Measurements from ENCODE around the gene SHLD1.

The SHLD1 gene

GRCh38 chr20:5829241-5829809 is 79.1 kb downstream of the SHLD1 start:
- H3K4me3 Mint-ChIP-seq = no peak overlapping the region
- H3K27ac Mint-ChIP-seq = no peak overlapping the region
- ATAC-seq (ENCODE audit: low read depth) (no peak), DNase-seq (ENCODE audit: low spot score in 2 of 2) (no peak)
- H3K4me1 Mint-ChIP-seq = no peaks in the 10 kb centered on the region
- no peaks in the 10 kb centered on the region for H3K9me3 Mint-ChIP-seq
- peaks cover 13% of the 10 kb centered on the region for H3K36me3 Mint-ChIP-seq
- H3K27me3 Mint-ChIP-seq = no peaks in the 10 kb centered on the region

- no peak for ATAC-seq (ENCODE audit: low read depth)
- DNase-seq (ENCODE audit: low spot score in 2 of 2) = no peak
- Mint-ChIP-seq H3K4me1 (peaks cover 8% of the 10 kb centered on the region), H3K36me3 (peaks cover 21% of the 10 kb centered on the region), H3K27me3 (no peaks in the 10 kb centered on the region), H3K9me3 (no peaks in the 10 kb centered on the region), H3K27ac (no peak overlapping the region), H3K4me3 (no peak overlapping the region)
Observed at GRCh38 chr20:5831539-5832237, 81.5 kb downstream of the SHLD1 start.

- Mint-ChIP-seq H3K27me3 (no peaks in the 10 kb centered on the region), H3K4me3 (no peak overlapping the region), H3K36me3 (peaks cover 22% of the 10 kb centered on the region), H3K9me3 (no peaks in the 10 kb centered on the region), H3K27ac (no peak overlapping the region), H3K4me1 (peaks cover 9% of the 10 kb centered on the region)
- no peak for DNase-seq (ENCODE audit: low spot score in 2 of 2)
- no peak for ATAC-seq (ENCODE audit: low read depth)
Observed at GRCh38 chr20:5833309-5833941, 83.2 kb downstream of the SHLD1 start.

GRCh38 chr20:5834436-5835005 is 84.3 kb downstream of the SHLD1 start:
- H3K4me3 Mint-ChIP-seq = no peak overlapping the region
- no peak for DNase-seq (ENCODE audit: low spot score in 2 of 2)
- H3K9me3 Mint-ChIP-seq = no peaks in the 10 kb centered on the region
- peaks cover 22% of the 10 kb centered on the region for H3K36me3 Mint-ChIP-seq
- ATAC-seq (ENCODE audit: low read depth) = no peak
- peaks cover 9% of the 10 kb centered on the region for H3K4me1 Mint-ChIP-seq
- no peak overlapping the region for H3K27ac Mint-ChIP-seq
- H3K27me3 Mint-ChIP-seq = no peaks in the 10 kb centered on the region

- DNase-seq (ENCODE audit: low spot score in 2 of 2) (no peak), ATAC-seq (ENCODE audit: low read depth) (no peak)
- Mint-ChIP-seq H3K27me3 (no peaks in the 10 kb centered on the region), H3K4me3 (no peak overlapping the region), H3K4me1 (peaks cover 9% of the 10 kb centered on the region), H3K36me3 (peaks cover 22% of the 10 kb centered on the region), H3K9me3 (no peaks in the 10 kb centered on the region), H3K27ac (no peak overlapping the region)
Observed at GRCh38 chr20:5835321-5835821, 85.2 kb downstream of the SHLD1 start.

- Mint-ChIP-seq H3K27ac (no peak overlapping the region), H3K36me3 (peaks cover 22% of the 10 kb centered on the region), H3K9me3 (no peaks in the 10 kb centered on the region), H3K4me3 (no peak overlapping the region), H3K27me3 (no peaks in the 10 kb centered on the region), H3K4me1 (peaks cover 9% of the 10 kb centered on the region)
- no peak for ATAC-seq (ENCODE audit: low read depth)
- DNase-seq (ENCODE audit: low spot score in 2 of 2) = no peak
Observed at GRCh38 chr20:5835871-5836270, 85.7 kb downstream of the SHLD1 start.

GRCh38 chr20:5836569-5836968 is 86.4 kb downstream of the SHLD1 start:
- no peak overlapping the region for H3K4me3 Mint-ChIP-seq
- H3K36me3 Mint-ChIP-seq = peaks cover 21% of the 10 kb centered on the region
- H3K4me1 Mint-ChIP-seq = peaks cover 9% of the 10 kb centered on the region
- no peaks in the 10 kb centered on the region for H3K27me3 Mint-ChIP-seq
- DNase-seq (ENCODE audit: low spot score in 2 of 2) (no peak), ATAC-seq (ENCODE audit: low read depth) (no peak)
- no peaks in the 10 kb centered on the region for H3K9me3 Mint-ChIP-seq
- H3K27ac Mint-ChIP-seq = no peak overlapping the region

- Mint-ChIP-seq H3K4me3 (no peak overlapping the region), H3K9me3 (no peaks in the 10 kb centered on the region), H3K36me3 (peaks cover 8% of the 10 kb centered on the region), H3K27me3 (no peaks in the 10 kb centered on the region), H3K27ac (no peak overlapping the region), H3K4me1 (peaks cover 15% of the 10 kb centered on the region)
- no peak for DNase-seq (ENCODE audit: low spot score in 2 of 2)
- no peak for ATAC-seq (ENCODE audit: low read depth)
Observed at GRCh38 chr20:5840411-5841002, 90.3 kb downstream of the SHLD1 start.

GRCh38 chr20:5841522-5841921 is 91.3 kb downstream of the SHLD1 start:
- Mint-ChIP-seq H3K27ac (no peak overlapping the region), H3K4me3 (no peak overlapping the region), H3K4me1 (peaks cover 13% of the 10 kb centered on the region)

GRCh38 chr20:5842465-5842864 is 92.3 kb downstream of the SHLD1 start:
- no peak for ATAC-seq (ENCODE audit: low read depth)
- no peak overlapping the region for H3K27ac Mint-ChIP-seq
- DNase-seq (ENCODE audit: low spot score in 2 of 2) = no peak

More at GRCh38 chr20:5841522-5841921, 91.3 kb downstream of the SHLD1 start:
- Mint-ChIP-seq H3K27me3 (no peaks in the 10 kb centered on the region), H3K9me3 (no peaks in the 10 kb centered on the region), H3K36me3 (peaks cover 7% of the 10 kb centered on the region)
- no peak for ATAC-seq (ENCODE audit: low read depth)
- no peak for DNase-seq (ENCODE audit: low spot score in 2 of 2)

GRCh38 chr20:5843054-5843592 is 92.9 kb downstream of the SHLD1 start:
- Mint-ChIP-seq H3K9me3 (no peaks in the 10 kb centered on the region), H3K27ac (no peak overlapping the region), H3K27me3 (no peaks in the 10 kb centered on the region), H3K4me1 (peaks cover 11% of the 10 kb centered on the region), H3K36me3 (peaks cover 4% of the 10 kb centered on the region), H3K4me3 (no peak overlapping the region)
- DNase-seq (ENCODE audit: low spot score in 2 of 2) (no peak), ATAC-seq (ENCODE audit: low read depth) (no peak)

More at GRCh38 chr20:5842465-5842864, 92.3 kb downstream of the SHLD1 start:
- H3K4me3 Mint-ChIP-seq = no peak overlapping the region
- peaks cover 4% of the 10 kb centered on the region for H3K36me3 Mint-ChIP-seq
- no peaks in the 10 kb centered on the region for H3K27me3 Mint-ChIP-seq
- H3K9me3 Mint-ChIP-seq = no peaks in the 10 kb centered on the region
- H3K4me1 Mint-ChIP-seq = peaks cover 11% of the 10 kb centered on the region

- Mint-ChIP-seq H3K4me3 (no peak overlapping the region), H3K27ac (no peak overlapping the region), H3K9me3 (no peaks in the 10 kb centered on the region), H3K36me3 (peaks cover 4% of the 10 kb centered on the region), H3K27me3 (no peaks in the 10 kb centered on the region), H3K4me1 (peaks cover 11% of the 10 kb centered on the region)
- no peak for DNase-seq (ENCODE audit: low spot score in 2 of 2)
- no peak for ATAC-seq (ENCODE audit: low read depth)
Observed at GRCh38 chr20:5844063-5844681, 94.0 kb downstream of the SHLD1 start.

All from memory B cell (primary cell).